KOPT-K1 (cell line): ENCODE results near the gene POLR3A.

Experiments used
- H3K27ac ChIP-seq: fragments of 200-600 bp; sonication (generic); 2 replicates; pipeline ENCODE4 v1.5.1; 2016; ENCODE audit warnings: antibody characterized with exemption, mild to moderate bottlenecking, low read depth, low read length; ENCODE audit not compliant: poor library complexity, severe bottlenecking
- H3K36me3 ChIP-seq: fragments of 200-600 bp; sonication (generic); 2 replicates; pipeline ENCODE4 v1.5.1; 2017; ENCODE audit warnings: antibody characterized with exemption, mild to moderate bottlenecking, low read length, moderate library complexity; ENCODE audit not compliant: insufficient read depth
- H3K9me3 ChIP-seq: fragments of 200-600 bp; sonication (generic); 2 replicates; pipeline ENCODE4 v1.5.1; 2017; ENCODE audit warnings: antibody characterized with exemption, low read length, mild to moderate bottlenecking; ENCODE audit not compliant: insufficient read depth, poor library complexity, severe bottlenecking

POLR3A gene

GRCh38 chr10:77983384-77984341 is 45.7 kb downstream of the POLR3A start:
- H3K27ac ChIP-seq: no peak overlapping the region
- peaks cover 97% of the 10 kb centered on the region for H3K36me3 ChIP-seq
- H3K9me3 ChIP-seq: no peaks in the 10 kb centered on the region

- H3K36me3 ChIP-seq: peaks cover 97% of the 10 kb centered on the region
- no peaks in the 10 kb centered on the region for H3K9me3 ChIP-seq
Measured at GRCh38 chr10:77981281-77981680, 48.0 kb downstream of the POLR3A start.

GRCh38 chr10:77979221-77979620 is 50.1 kb downstream of the POLR3A start:
- Histone ChIP-seq H3K27ac (no peak overlapping the region), H3K36me3 (peaks cover 94% of the 10 kb centered on the region), H3K9me3 (no peaks in the 10 kb centered on the region)

More at GRCh38 chr10:77981281-77981680, 48.0 kb downstream of the POLR3A start:
- no peak overlapping the region for H3K27ac ChIP-seq

- peaks cover 86% of the 10 kb centered on the region for H3K36me3 ChIP-seq
- H3K27ac ChIP-seq: no peak overlapping the region
- H3K9me3 ChIP-seq: no peaks in the 10 kb centered on the region
Measured at GRCh38 chr10:77978360-77978759, 51.0 kb downstream of the POLR3A start.

DNA sequence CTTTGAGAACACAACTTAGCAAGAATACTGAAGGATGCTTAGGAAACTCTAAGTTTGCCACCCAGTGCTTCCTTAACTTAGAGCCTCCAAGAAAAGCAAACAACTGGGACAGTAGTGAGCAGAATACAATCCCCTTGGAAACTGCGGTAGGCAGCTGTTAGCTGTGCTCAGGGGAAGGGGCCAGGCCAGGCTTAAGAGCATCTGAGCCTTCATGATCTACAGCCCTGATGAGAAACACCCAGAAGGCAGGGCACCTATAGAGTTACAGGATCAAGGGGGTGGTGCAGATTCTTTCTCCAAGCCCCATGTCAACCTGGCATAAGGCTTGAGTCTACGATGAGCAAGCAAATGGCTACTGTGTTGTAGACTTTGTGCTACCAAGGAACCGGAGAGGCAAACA is 51.4 kb downstream of the POLR3A start:
- Histone ChIP-seq H3K9me3 (no peaks in the 10 kb centered on the region), H3K36me3 (peaks cover 82% of the 10 kb centered on the region), H3K27ac (no peak overlapping the region)

GRCh38 chr10:77977016-77977415 is 52.3 kb downstream of the POLR3A start:
- Histone ChIP-seq H3K9me3 (no peaks in the 10 kb centered on the region), H3K27ac (no peak overlapping the region), H3K36me3 (peaks cover 73% of the 10 kb centered on the region)

- Histone ChIP-seq H3K36me3 (peaks cover 56% of the 10 kb centered on the region), H3K9me3 (no peaks in the 10 kb centered on the region), H3K27ac (no peak overlapping the region)
Measured at GRCh38 chr10:77975086-77975666, 54.1 kb downstream of the POLR3A start.

DNA sequence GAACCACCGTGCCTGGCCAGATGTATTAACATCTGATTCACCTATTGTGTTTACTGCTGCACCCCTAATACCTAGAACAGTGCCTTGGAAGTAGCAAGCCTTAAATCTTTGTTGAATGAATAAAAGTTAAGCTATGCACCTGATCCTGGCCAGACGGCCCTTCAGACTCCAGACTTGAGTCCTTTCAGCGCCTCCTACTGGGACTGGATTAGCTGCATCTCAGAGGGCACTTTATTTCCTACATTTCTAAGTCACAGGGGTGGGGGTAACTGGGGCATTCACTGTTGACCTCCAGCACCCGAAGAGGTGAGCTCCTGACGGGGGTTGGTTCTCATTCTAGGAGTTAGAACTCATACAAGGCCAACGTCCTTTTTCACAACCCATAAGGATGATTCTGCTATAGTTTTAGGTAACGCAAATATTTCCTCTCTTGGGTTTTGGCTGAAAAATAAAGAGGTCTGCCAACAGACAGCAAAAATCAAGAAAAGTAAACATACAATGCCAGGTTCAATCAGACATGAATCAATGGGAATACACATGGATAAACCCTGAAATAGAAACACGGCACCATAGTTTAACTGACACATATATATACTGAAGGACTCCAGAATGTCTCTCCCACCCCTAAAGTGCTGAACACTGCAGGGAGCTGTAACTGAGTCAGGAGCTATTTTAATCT is 54.8 kb downstream of the POLR3A start:
- Histone ChIP-seq H3K9me3 (no peaks in the 10 kb centered on the region), H3K36me3 (peaks cover 50% of the 10 kb centered on the region), H3K27ac (no peak overlapping the region)

GRCh38 chr10:77973276-77973675 is 56.0 kb downstream of the POLR3A start:
- H3K9me3 ChIP-seq: no peaks in the 10 kb centered on the region
- no peak overlapping the region for H3K27ac ChIP-seq
- H3K36me3 ChIP-seq: peaks cover 38% of the 10 kb centered on the region

DNA sequence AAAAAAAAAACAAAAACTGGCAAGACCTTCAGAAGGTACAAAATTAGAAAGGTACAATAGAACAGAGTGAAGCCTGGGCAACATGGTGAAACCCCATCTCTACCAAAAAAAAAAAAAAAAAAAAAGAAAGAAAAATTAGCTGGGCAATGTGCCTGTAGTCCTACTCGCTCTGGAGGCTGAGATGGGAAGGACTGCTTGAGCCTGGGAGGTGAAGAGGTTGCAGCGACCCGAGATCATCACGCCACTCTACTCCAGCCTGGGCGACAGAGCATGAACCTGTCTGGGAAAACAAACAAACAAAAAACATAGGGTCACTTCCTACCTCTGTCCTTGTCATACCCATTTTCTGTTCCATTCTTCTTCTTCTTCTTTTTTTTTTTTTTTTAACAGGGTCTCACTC is 57.2 kb downstream of the POLR3A start:
- no peaks in the 10 kb centered on the region for H3K9me3 ChIP-seq
- H3K36me3 ChIP-seq: peaks cover 27% of the 10 kb centered on the region
- H3K27ac ChIP-seq: no peak overlapping the region

DNA sequence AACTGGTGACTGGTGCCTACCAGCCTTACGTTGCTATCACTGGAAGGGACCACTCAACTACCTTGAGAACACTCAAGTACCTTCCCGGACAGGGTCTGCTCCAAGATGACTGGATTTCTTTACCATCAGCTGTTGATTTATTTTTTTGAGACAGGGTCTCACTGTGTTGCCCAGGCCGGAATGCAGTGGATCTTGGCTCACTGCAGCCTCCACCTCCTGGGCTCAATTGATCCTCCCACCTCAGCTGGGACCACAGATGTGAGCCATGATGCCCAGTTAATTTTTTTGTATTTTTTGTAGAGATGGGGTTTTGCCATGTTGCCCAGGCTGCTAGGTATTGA is 57.5 kb downstream of the POLR3A start:
- Histone ChIP-seq H3K27ac (no peak overlapping the region), H3K36me3 (peaks cover 23% of the 10 kb centered on the region), H3K9me3 (no peaks in the 10 kb centered on the region)

- no peaks in the 10 kb centered on the region for H3K9me3 ChIP-seq
- H3K27ac ChIP-seq: no peak overlapping the region
- peaks cover 17% of the 10 kb centered on the region for H3K36me3 ChIP-seq
Measured at GRCh38 chr10:77970869-77971803, 58.2 kb downstream of the POLR3A start.

DNA sequence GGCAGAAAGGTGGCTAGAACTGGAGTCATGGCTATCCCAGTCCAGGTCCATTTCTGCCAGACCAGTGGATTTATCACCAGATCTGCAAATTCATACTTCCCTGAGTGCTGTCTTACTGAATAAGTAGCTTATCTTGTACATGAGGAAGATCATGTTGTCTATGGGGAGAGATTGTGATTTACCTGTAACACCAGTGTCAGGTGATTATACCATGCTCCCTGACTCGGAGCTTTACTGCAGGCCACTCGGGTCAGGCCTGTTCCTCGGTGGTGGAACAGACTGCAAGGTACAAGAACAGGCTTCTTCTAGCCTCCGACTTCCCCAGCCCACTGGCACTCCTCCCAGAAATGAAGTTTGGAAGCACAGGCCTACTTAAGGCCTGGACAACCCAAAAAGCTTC is 60.2 kb downstream of the POLR3A start:
- H3K36me3 ChIP-seq: no peaks in the 10 kb centered on the region
- H3K27ac ChIP-seq: no peak overlapping the region
- H3K9me3 ChIP-seq: peaks cover 2% of the 10 kb centered on the region

DNA sequence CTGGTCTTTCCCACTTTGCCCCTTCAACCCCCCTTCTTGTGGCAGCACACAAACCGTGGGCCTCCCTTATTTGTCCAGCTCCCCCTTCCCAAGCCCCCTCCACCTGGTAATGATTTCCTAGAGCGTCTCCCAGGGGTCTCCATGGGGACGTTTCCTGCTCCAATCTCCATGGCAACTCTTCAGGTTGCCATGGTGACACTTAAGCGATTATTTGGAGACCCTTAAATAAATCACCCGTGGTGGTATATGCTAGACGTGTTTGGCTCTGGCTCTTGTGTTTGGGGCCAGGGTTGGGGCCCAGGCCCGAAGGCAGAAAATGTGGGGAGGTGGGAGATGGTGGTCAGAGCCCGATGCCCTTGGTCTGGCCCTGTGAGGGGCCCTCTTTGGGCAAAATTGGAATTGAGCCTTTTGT is 61.7 kb downstream of the POLR3A start:
- no peak overlapping the region for H3K27ac ChIP-seq
- H3K36me3 ChIP-seq: no peaks in the 10 kb centered on the region
- H3K9me3 ChIP-seq: peaks cover 8% of the 10 kb centered on the region
